ENCODE measurements around the gene DTHD1. TPM values are rescaled to one million over a fixed set of nuclear protein-coding genes. Genes with fewer than 3 reads are reported as not detected.

Gene DTHD1
- total RNA-seq, 3 donors from 2014 or later = 0.29 to 0.48 (median 0.33) TPM

DNA sequence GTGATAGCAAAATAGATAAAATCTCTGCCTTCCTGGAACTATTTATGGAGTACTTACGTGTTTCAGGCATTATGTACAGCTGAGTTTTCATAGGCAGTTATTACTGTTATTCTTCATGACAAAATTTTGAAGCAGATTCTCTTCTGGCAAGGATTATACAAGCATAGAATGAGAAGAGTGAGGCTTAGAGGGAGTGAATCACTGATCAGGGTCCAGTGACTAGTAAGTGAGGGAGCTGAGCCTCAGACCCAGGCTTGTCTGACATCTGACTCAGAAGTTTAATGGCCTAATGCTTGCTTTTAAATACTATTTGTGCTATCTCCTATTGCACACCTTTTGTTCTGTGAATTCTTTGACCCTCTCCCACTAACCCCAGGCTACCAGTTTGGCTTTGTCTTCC, 110.6 kb downstream of the DTHD1 start:
- H3K9me3 ChIP-seq = no peaks in the 10 kb centered on the region
- TF ChIP-seq POLR2A (IDR thresholded peaks at IDR 0.05) (no peak), POLR2AphosphoS5 (IDR thresholded peaks at IDR 0.05) (no peak)
- TF ChIP-seq, protein P1, sequence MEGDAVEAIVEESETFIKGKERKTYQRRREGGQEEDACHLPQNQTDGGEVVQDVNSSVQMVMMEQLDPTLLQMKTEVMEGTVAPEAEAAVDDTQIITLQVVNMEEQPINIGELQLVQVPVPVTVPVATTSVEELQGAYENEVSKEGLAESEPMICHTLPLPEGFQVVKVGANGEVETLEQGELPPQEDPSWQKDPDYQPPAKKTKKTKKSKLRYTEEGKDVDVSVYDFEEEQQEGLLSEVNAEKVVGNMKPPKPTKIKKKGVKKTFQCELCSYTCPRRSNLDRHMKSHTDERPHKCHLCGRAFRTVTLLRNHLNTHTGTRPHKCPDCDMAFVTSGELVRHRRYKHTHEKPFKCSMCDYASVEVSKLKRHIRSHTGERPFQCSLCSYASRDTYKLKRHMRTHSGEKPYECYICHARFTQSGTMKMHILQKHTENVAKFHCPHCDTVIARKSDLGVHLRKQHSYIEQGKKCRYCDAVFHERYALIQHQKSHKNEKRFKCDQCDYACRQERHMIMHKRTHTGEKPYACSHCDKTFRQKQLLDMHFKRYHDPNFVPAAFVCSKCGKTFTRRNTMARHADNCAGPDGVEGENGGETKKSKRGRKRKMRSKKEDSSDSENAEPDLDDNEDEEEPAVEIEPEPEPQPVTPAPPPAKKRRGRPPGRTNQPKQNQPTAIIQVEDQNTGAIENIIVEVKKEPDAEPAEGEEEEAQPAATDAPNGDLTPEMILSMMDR (IDR thresholded peaks at IDR 0.05) = no peak
- no peaks in the 10 kb centered on the region for H3K4me1 ChIP-seq
- intact Hi-C loops (cut with DNase I; ENCODE audit: low total_unique reads) = no loop called here
- no peak overlapping the region for H3K27ac ChIP-seq
- H3K36me3 ChIP-seq = no peaks in the 10 kb centered on the region
- no peaks in the 10 kb centered on the region for H3K27me3 ChIP-seq
- DNase-seq (ENCODE audit: low spot score in 2 of 2) = no peak
- no peak overlapping the region for H3K4me3 ChIP-seq

DNA sequence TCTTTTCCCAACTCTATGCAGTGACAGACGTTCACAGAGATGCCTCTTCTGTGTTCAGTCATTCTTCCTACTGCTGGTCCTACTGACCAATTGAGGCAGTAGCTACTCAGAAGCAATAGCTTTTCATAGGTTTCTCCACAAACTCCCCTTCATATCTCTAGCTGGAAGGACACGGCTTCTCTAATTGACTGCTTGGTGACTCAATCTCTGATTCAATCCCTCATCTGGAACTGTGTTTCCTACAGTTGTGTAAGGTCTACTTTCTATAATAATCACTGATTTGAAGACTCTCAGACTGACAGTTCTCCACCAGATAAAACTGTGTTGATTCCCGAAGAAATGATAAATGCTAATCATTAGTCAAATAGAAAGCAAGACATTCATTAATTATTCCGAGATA, 111.5 kb downstream of the DTHD1 start:
- Histone ChIP-seq H3K36me3 (no peaks in the 10 kb centered on the region), H3K9me3 (no peaks in the 10 kb centered on the region), H3K4me3 (no peak overlapping the region), H3K27ac (no peak overlapping the region), H3K27me3 (no peaks in the 10 kb centered on the region), H3K4me1 (no peaks in the 10 kb centered on the region)
- intact Hi-C loops (cut with DNase I; ENCODE audit: low total_unique reads) = no loop called here
- TF ChIP-seq POLR2A (IDR thresholded peaks at IDR 0.05) (no peak), POLR2AphosphoS5 (IDR thresholded peaks at IDR 0.05) (no peak)
- TF ChIP-seq, protein P1 (IDR thresholded peaks at IDR 0.05) = no peak
- DNase-seq (ENCODE audit: low spot score in 2 of 2) = no peak

Other genes with a start within 250 kb of the DTHD1 start
- 10 to 100 TPM; 21.3 to 71.4 (median 23.2) TPM for gene ARAP2, start 37.1 kb upstream of the DTHD1 start, total RNA-seq